OCI-LY7 (cell line): ENCODE data around the gene FITM1. TPM values are rescaled to one million over a fixed set of nuclear protein-coding genes. Genes with fewer than 3 reads are reported as not detected.

ENCODE experiments used
- BruUV-seq: library from RNA; stranded (reverse); fragments of 400-500 nt; replicated peaks from 2 replicates; lab custom pipeline; 2021; lab: Mats Ljungman, UMichigan
- CTCF ChIA-PET: fragments of 300-600 bp; sonication (Branson Sonifier 250); formaldehyde crosslinking; loops from one replicate; lab custom pipeline; 2022; ENCODE audit warnings: antibody characterized with exemption; ENCODE audit not compliant: unreplicated experiment; lab: Charles Lee
- POLR2A ChIA-PET: fragments of 300-600 bp; sonication (Branson Sonifier 250); formaldehyde crosslinking; loops from one replicate; lab custom pipeline; 2022; ENCODE audit warnings: antibody characterized with exemption; lab: Charles Lee
- DNase-seq: peaks from one replicate; pipeline ENCODE4 v3.0.0-alpha.2; 2015; ENCODE audit warnings: low spot score
- H2AFZ ChIP-seq: fragments of 200-600 bp; sonication (generic), shearing (Covaris generic); 2 replicates; pipeline ENCODE4 v1.6.1; 2014; ENCODE audit warnings: mild to moderate bottlenecking, antibody characterized with exemption, low read length, moderate library complexity
- H3K27ac ChIP-seq: fragments of 200-600 bp; sonication (generic); 2 replicates; pipeline ENCODE4 v1.5.1; 2014; ENCODE audit warnings: mixed run types, low read depth, mild to moderate bottlenecking, moderate library complexity, low read length, inconsistent platforms; ENCODE audit not compliant: poor library complexity, severe bottlenecking
- H3K36me3 ChIP-seq: fragments of 200-600 bp; sonication (generic); 2 replicates; pipeline ENCODE4 v1.6.1; 2014; ENCODE audit warnings: mild to moderate bottlenecking, antibody characterized with exemption, low read length, moderate library complexity, mixed read lengths; ENCODE audit not compliant: insufficient read depth
- H3K4me1 ChIP-seq: fragments of 200-600 bp; sonication (generic); 2 replicates; pipeline ENCODE4 v1.5.1; 2014; ENCODE audit warnings: mild to moderate bottlenecking, low read length; ENCODE audit not compliant: insufficient read depth, poor library complexity, severe bottlenecking
- H3K4me2 ChIP-seq: fragments of 200-600 bp; sonication (generic); 2 replicates; pipeline ENCODE4 v1.6.1; 2014; ENCODE audit warnings: mild to moderate bottlenecking, low read length
- H3K4me3 ChIP-seq: fragments of 200-600 bp; sonication (generic); 2 replicates; pipeline ENCODE4 v1.5.1; 2014; ENCODE audit warnings: mild to moderate bottlenecking, low read depth, low read length; ENCODE audit not compliant: poor library complexity, severe bottlenecking
- H3K79me2 ChIP-seq: fragments of 200-600 bp; sonication (generic); 2 replicates; pipeline ENCODE4 v1.6.1; 2016; ENCODE audit warnings: low read depth, mild to moderate bottlenecking, low read length, moderate library complexity, mixed read lengths; ENCODE audit not compliant: insufficient read depth
- H3K9me2 ChIP-seq: fragments of 200-600 bp; sonication (generic); 2 replicates; pipeline ENCODE4 v1.6.1; 2016; ENCODE audit warnings: mild to moderate bottlenecking, low read length, mixed read lengths; ENCODE audit not compliant: insufficient read depth
- H3K9me3 ChIP-seq: fragments of 200-600 bp; sonication (generic); 2 replicates; pipeline ENCODE4 v1.6.1; 2014; ENCODE audit warnings: mild to moderate bottlenecking, mixed run types, low read length, mixed read lengths
- H4K20me1 ChIP-seq: fragments of 200-600 bp; sonication (generic); 2 replicates; pipeline ENCODE4 v1.6.1; 2014; ENCODE audit warnings: mild to moderate bottlenecking, antibody characterized with exemption, low read length, moderate library complexity, mixed read lengths; ENCODE audit not compliant: insufficient read depth
- EZH2phosphoT487 ChIP-seq: fragments of 200-600 bp; sonication (generic); IDR thresholded peaks from 2 replicates; pipeline ENCODE4 v1.6.1; 2018; ENCODE audit warnings: low read depth, borderline replicate concordance, mild to moderate bottlenecking, mixed run types, antibody characterized with exemption, low read length, moderate library complexity, mixed read lengths
- intact Hi-C: fragments of 100-400 bp; cut with micrococcal nuclease; formaldehyde crosslinking; loops from one replicate; pipeline ENCODE4 v1.10.0; 2022; ENCODE audit not compliant: unreplicated experiment
- total RNA-seq, 2 experiments: library from RNA; depleted of rRNA in 1 of 2; stranded (reverse); fragments of >200 nt in 1 of 2; shearing (Covaris generic) in 1 of 2; gene quantifications; 2 replicates each; pipeline ENCODE4 v1.2.3, GENCODE V29; 2014 to 2022
- TF ChIP-seq, protein P1 (sequence below): fragments of 200-600 bp; sonication (generic); conservative IDR thresholded peaks from 2 replicates; pipeline ENCODE4 v1.5.1; 2014; ENCODE audit warnings: mild to moderate bottlenecking, antibody characterized with exemption, low read length, moderate library complexity, mixed read lengths

The FITM1 gene
- total RNA-seq, 2 experiments from 2014 or later: 0.28 to 0.97 TPM

DNA sequence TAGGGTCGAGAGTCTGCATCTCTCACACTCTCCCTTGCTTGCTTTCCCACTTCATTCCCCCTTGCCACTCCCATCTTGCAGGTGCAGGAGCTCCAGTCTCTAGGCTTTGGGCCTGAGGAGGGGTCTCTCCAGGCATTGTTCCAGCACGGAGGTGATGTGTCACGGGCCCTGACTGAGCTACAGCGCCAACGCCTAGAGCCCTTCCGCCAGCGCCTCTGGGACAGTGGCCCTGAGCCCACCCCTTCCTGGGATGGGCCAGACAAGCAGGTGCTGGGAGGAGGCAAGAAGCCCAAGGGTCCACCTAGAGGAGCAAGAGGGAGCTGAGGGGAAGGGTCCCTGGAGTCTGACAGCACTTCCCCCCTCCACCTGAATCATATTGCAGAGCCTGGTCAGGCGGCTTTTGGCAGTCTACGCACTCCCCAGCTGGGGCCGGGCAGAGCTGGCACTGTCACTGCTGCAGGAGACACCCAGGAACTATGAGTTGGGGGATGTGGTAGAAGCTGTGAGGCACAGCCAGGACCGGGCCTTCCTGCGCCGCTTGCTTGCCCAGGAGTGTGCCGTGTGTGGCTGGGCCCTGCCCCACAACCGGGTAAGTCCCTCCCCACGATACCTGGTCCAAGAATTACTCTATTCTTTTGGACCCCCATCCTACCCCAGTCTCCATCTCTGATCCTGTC, 21.1 kb downstream of the FITM1 start:
- Histone ChIP-seq H2AFZ (no peak overlapping the region), H3K79me2 (peaks cover 7% of the 10 kb centered on the region; the same call in 1 of the 2 replicates), H4K20me1 (no peaks in the 10 kb centered on the region), H3K9me2 (no peaks in the 10 kb centered on the region), H3K4me3 (no peak overlapping the region), H3K9me3 (no peaks in the 10 kb centered on the region), H3K36me3 (peaks cover 59% of the 10 kb centered on the region), H3K4me2 (no peak overlapping the region), H3K27ac (no peak overlapping the region), H3K4me1 (peaks cover 8% of the 10 kb centered on the region)
- intact Hi-C loops: no loop called here
- CTCF ChIA-PET: interaction anchor here (2.2 kb wide), 1 partner anchor 10 kb away, joined by 6 read pairs; the partner anchor contains the start of gene IRF9
- no peak for DNase-seq
- no peak for TF ChIP-seq EZH2phosphoT487
- TF ChIP-seq, protein P1, sequence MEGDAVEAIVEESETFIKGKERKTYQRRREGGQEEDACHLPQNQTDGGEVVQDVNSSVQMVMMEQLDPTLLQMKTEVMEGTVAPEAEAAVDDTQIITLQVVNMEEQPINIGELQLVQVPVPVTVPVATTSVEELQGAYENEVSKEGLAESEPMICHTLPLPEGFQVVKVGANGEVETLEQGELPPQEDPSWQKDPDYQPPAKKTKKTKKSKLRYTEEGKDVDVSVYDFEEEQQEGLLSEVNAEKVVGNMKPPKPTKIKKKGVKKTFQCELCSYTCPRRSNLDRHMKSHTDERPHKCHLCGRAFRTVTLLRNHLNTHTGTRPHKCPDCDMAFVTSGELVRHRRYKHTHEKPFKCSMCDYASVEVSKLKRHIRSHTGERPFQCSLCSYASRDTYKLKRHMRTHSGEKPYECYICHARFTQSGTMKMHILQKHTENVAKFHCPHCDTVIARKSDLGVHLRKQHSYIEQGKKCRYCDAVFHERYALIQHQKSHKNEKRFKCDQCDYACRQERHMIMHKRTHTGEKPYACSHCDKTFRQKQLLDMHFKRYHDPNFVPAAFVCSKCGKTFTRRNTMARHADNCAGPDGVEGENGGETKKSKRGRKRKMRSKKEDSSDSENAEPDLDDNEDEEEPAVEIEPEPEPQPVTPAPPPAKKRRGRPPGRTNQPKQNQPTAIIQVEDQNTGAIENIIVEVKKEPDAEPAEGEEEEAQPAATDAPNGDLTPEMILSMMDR: no peak
- POLR2A ChIA-PET: interaction anchor here (0.8 kb wide), 2 partner anchors 24 to 37 kb away, joined by 4 read pairs; partner anchors contain the start of genes DCAF11 and NRL
- no TSS peak for BruUV-seq

DNA sequence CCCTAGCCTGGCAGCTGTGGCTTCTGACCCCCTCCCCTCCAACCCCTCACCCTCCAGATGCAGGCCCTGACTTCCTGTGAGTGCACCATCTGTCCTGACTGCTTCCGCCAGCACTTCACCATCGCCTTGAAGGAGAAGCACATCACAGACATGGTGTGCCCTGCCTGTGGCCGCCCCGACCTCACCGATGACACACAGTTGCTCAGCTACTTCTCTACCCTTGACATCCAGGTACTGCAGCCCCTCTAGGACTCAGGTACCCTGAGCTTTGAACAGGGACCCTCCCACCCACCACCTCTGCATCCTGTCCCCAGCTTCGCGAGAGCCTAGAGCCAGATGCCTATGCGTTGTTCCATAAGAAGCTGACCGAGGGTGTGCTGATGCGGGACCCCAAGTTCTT, 24.6 kb downstream of the FITM1 start:
- Histone ChIP-seq H3K4me1 (no peaks in the 10 kb centered on the region), H4K20me1 (no peaks in the 10 kb centered on the region), H3K36me3 (peaks cover 78% of the 10 kb centered on the region), H3K9me2 (no peaks in the 10 kb centered on the region), H2AFZ (no peak overlapping the region), H3K79me2 (no peaks in the 10 kb centered on the region), H3K4me2 (no peak overlapping the region), H3K9me3 (no peaks in the 10 kb centered on the region), H3K27ac (no peak overlapping the region), H3K4me3 (no peak overlapping the region)
- TF ChIP-seq, protein P1: no peak
- TF ChIP-seq EZH2phosphoT487: no peak
- CTCF ChIA-PET: interaction anchor here (0.6 kb wide), 1 partner anchor 61 kb away, joined by 3 read pairs; no protein-coding TSS in a partner anchor
- DNase-seq: no peak
- POLR2A ChIA-PET: interaction anchor here (1.7 kb wide), 1 partner anchor 9 kb away, joined by 8 read pairs; the partner anchor contains the start of genes PSME2 and RNF31
- BruUV-seq: no TSS peak
- intact Hi-C loops: no loop called here

DNA sequence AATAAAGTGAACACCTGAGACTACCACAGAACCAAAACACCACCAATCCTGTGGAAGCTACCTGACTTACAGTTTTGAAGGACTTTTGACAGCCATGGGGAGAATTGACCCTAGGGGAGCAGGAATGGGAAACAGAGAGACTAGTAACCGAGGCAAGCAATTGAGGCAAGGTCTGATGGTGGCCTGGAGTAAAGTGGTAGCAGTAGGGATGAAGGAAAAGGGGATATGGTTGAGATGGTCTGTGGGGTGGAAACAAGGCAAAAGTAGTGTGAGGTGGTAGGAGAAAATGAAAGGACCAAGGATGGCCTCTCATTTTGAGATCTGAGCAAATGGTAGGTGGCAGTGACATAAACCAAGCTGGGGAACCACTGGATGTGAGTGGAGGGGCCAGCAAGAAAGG, 26.4 kb downstream of the FITM1 start:
- no peak overlapping the region for H3K4me2 ChIP-seq
- H3K4me1 ChIP-seq: peaks cover 10% of the 10 kb centered on the region
- no peaks in the 10 kb centered on the region for H3K9me2 ChIP-seq
- TF ChIP-seq, protein P1: no peak
- TF ChIP-seq EZH2phosphoT487: no peak
- intact Hi-C loops: no loop called here
- peaks cover 69% of the 10 kb centered on the region for H3K36me3 ChIP-seq
- H3K4me3 ChIP-seq: no peak overlapping the region
- BruUV-seq: no TSS peak
- H4K20me1 ChIP-seq: no peaks in the 10 kb centered on the region
- DNase-seq: no peak
- CTCF ChIA-PET: interaction anchor here (0.5 kb wide), 1 partner anchor 78 kb away, joined by 9 read pairs; no protein-coding TSS in a partner anchor
- H3K27ac ChIP-seq: no peak overlapping the region
- no peak overlapping the region for H2AFZ ChIP-seq
- POLR2A ChIA-PET: interaction anchor here (0.6 to 1.7 kb wide), 2 partner anchors 10 to 25 kb away, joined by 3 to 8 read pairs; partner anchors contain the start of genes PSME2 and RNF31
- peaks cover 2% of the 10 kb centered on the region; the same call in 1 of the 2 replicates for H3K79me2 ChIP-seq
- H3K9me3 ChIP-seq: no peaks in the 10 kb centered on the region
